Transverse colon (tissue), 3 donors: Measurements from ENCODE around the gene MMP14.

Experiments
- CTCF ChIP-seq, 5 experiments: fragments of 200-600 bp in 3 of 5; fragments of 450-650 bp in 2 of 5; sonication (generic) in 3 of 5; IDR thresholded peaks; 1 replicate in 2 of 5; 2 replicates in 3 of 5; pipeline ENCODE4 v1.5.1; 2016 to 2017; ENCODE audit warnings: antibody characterized with exemption in 5 of 5, inconsistent platforms in 3 of 5, mild to moderate bottlenecking in 2 of 5, moderate library complexity in 1 of 5
- POLR2A ChIP-seq: fragments of 450-650 bp; IDR thresholded peaks from one replicate; pipeline ENCODE4 v1.6.1; 2016; ENCODE audit warnings: antibody characterized with exemption, mild to moderate bottlenecking, moderate library complexity

DNA sequence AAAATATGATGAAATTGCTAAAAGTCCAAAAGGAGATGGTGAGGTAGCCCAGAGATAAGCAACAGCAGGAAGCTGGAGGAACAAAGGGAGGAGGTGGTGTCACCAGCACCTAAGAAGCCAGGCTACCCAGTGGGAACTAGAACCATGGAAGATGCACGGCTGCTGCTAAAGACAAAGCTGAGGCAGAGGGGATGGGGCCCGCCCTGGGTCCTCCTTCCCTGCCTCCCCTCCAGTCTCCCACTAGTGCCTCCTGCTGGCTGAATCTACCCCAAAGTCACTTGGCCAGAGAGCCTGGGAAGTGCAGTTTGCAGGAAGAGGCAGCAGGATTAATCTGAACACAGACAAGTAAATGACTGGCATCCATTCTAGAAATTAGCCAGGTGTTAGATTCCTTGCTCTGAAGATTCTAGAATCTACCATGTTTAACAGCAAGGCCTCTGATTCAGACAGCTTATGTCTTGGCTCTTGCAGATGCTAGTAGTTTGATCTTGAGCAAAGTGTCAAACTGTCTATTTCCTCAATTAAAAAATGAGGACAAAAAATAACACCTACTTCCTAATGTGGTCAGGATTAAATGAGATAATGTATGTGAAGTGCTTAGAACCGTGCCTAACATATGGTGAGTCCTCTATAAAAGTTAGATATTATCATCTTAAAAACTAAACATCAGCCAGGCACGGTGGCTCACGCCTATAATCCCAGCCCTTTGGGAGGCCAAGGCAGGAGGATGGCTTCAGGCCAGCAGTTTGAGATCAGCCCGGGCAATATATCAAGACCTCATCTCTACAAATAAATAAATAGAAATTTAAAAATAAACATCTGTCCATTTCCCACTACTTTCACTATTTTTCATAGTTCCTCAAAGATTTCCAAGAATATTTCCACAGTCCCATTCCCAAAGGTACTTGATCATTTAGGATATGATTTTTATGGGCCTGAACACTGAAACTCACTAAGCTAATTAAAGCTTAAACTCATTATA, 29.3 kb downstream of the MMP14 start:
- TF ChIP-seq CTCF (IDR thresholded peaks at IDR 0.05), result no peak
- TF ChIP-seq POLR2A, result no peak
